22Rv1 (cell line): ENCODE data around the gene TXNDC11.

Experiments
- CTCF ChIP-seq: fragments of 450-650 bp; IDR thresholded peaks from 2 replicates; pipeline ENCODE4 v1.5.1; 2017; ENCODE audit warnings: mild to moderate bottlenecking
- ZFX ChIP-seq: fragments of 450-650 bp; IDR thresholded peaks from 2 replicates; pipeline ENCODE4 v1.6.1; 2017; ENCODE audit warnings: antibody characterized with exemption, borderline replicate concordance

DNA sequence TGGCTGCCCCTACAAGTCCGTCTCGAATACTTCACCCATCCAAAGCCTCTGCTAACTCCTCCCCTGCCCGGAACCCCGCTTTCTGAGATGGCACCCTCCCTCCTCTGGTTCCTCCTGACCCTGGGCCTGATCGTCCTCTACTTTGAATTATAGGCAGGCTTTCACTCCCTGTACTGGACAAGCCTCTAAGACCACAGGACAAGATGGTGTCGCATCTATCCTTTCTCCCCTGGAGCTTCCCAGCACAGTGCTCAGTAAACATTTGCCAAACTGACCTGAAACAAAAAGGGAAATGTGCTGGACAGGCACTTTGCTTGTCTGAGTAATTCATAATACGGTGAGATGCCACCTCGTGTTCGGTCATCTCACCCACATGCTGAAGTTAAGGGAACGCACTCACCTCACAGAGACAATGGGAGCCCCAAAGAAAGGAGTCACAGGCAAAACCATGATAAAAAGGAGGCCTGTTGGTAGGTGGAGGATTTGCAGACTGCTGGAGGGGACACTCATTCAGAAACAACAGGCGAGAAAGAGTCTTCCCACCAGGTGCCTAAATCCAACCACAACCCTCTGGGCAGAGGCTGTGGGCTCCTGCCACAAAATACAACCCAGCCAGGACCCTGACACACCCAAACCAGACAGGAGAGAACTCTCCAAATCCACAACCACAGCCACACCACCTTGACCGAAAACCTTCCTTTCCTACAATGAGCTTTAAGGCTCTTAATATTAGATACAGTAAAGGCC lies 46.2 kb downstream of the TXNDC11 start:
- no peak for TF ChIP-seq CTCF
- no peak for TF ChIP-seq ZFX
